Caco-2 (cell line): ENCODE measurements around the gene STX8. TPM values are rescaled to one million over a fixed set of nuclear protein-coding genes. Genes with fewer than 3 reads are reported as not detected.

Experiments
- BruUV-seq: library from RNA; stranded (reverse); fragments of 400-500 nt; replicated peaks from 2 replicates; lab custom pipeline; 2021; lab: Mats Ljungman, UMichigan
- CTCF ChIA-PET: fragments of 300-600 bp; sonication (Branson Sonifier 250); formaldehyde crosslinking; loops from one replicate; lab custom pipeline; 2022; ENCODE audit warnings: antibody characterized with exemption; lab: Charles Lee
- POLR2A ChIA-PET: fragments of 300-600 bp; sonication (Branson Sonifier 250); formaldehyde crosslinking; loops from one replicate; lab custom pipeline; 2022; ENCODE audit warnings: antibody characterized with exemption; lab: Charles Lee
- DNase-seq, 2 experiments: peaks; one replicate each; pipeline versions ENCODE4 v3.0.0 to v3.0.0-alpha.2; 2020 to 2022
- H3K27me3 ChIP-seq: replicated peaks from 2 replicates; pipeline ENCODE4 v1.6.0; 2011; ENCODE audit warnings: low read length; ENCODE audit not compliant: control insufficient read depth, insufficient read depth
- H3K36me3 ChIP-seq: 2 replicates; pipeline ENCODE4 v1.5.1; 2011; ENCODE audit warnings: low read length; ENCODE audit not compliant: control insufficient read depth, insufficient read depth
- H3K4me1 ChIP-seq: fragments of 250-450 bp; sonication (Bioruptor Pico); 2 replicates; pipeline ENCODE4 v1.5.1; 2020; ENCODE audit warnings: mild to moderate bottlenecking
- H3K4me3 ChIP-seq: 2 replicates; pipeline ENCODE4 v1.5.1; 2011; ENCODE audit warnings: low read depth, mild to moderate bottlenecking, control low read depth, low read length
- H3K9me3 ChIP-seq: fragments of 250-450 bp; sonication (Bioruptor Pico); 2 replicates; pipeline ENCODE4 v1.5.1; 2020; ENCODE audit warnings: mild to moderate bottlenecking, moderate library complexity
- H3K27ac Mint-ChIP-seq: one replicate; pipeline ENCODE4 v1.8.0; 2022; ENCODE audit warnings: mixed read lengths; ENCODE audit not compliant: unreplicated experiment
- H3K27me3 Mint-ChIP-seq: one replicate; pipeline ENCODE4 v1.8.0; 2022; ENCODE audit warnings: mixed read lengths; ENCODE audit not compliant: insufficient read depth, unreplicated experiment
- H3K36me3 Mint-ChIP-seq: one replicate; pipeline ENCODE4 v1.8.0; 2022; ENCODE audit warnings: mild to moderate bottlenecking, mixed read lengths; ENCODE audit not compliant: insufficient read depth, unreplicated experiment
- H3K4me1 Mint-ChIP-seq: one replicate; pipeline ENCODE4 v1.8.0; 2022; ENCODE audit warnings: low read depth, mixed read lengths; ENCODE audit not compliant: unreplicated experiment
- H3K4me3 Mint-ChIP-seq: one replicate; pipeline ENCODE4 v1.8.0; 2022; ENCODE audit warnings: mild to moderate bottlenecking, moderate library complexity, mixed read lengths; ENCODE audit not compliant: unreplicated experiment
- H3K9me3 Mint-ChIP-seq: one replicate; pipeline ENCODE4 v1.8.0; 2022; ENCODE audit warnings: mixed read lengths; ENCODE audit not compliant: unreplicated experiment
- CTCF ChIP-seq, 2 experiments: fragments of 200-600 bp in 1 of 2; IDR thresholded peaks; 1 replicate in 1 of 2; 2 replicates in 1 of 2; pipeline versions ENCODE4 v1.5.1 to v1.8.0; 2011 to 2022; ENCODE audit warnings: antibody characterized with exemption in 1 of 2, control low read depth in 1 of 2, inconsistent platforms in 1 of 2, low read depth in 1 of 2, low read length in 1 of 2, mild to moderate bottlenecking in 1 of 2, moderate library complexity in 1 of 2; ENCODE audit not compliant: insufficient read depth in 1 of 2, severe bottlenecking in 1 of 2, unreplicated experiment in 1 of 2
- intact Hi-C: fragments of 100-400 bp; cut with micrococcal nuclease; formaldehyde crosslinking; loops from one replicate; pipeline ENCODE4 v1.10.0; 2022; ENCODE audit not compliant: unreplicated experiment
- total RNA-seq: library from RNA; stranded (reverse); gene quantifications from 2 replicates; pipeline ENCODE4 v1.2.3, GENCODE V29; 2022

STX8 gene
- total RNA-seq, 1 experiment from 2014 or later, result 22.6 TPM

- H3K27me3 ChIP-seq, result no peaks in the 10 kb centered on the region
- peak in 1 of 2 experiments; percentile 14 for DNase-seq
- Mint-ChIP-seq H3K36me3 (no peaks in the 10 kb centered on the region), H3K4me1 (no peaks in the 10 kb centered on the region), H3K27ac (no peak overlapping the region), H3K27me3 (no peaks in the 10 kb centered on the region), H3K4me3 (no peak overlapping the region), H3K9me3 (no peaks in the 10 kb centered on the region)
- TF ChIP-seq CTCF (IDR thresholded peaks at IDR 0.05; ENCODE audit: insufficient read depth in 1 of 2, low read depth in 1 of 2, low read length in 1 of 2, severe bottlenecking in 1 of 2, unreplicated experiment in 1 of 2), result peak; percentile 21 to 29
- no peaks in the 10 kb centered on the region for H3K9me3 ChIP-seq
- no peak overlapping the region for H3K4me3 ChIP-seq
- no peaks in the 10 kb centered on the region for H3K36me3 ChIP-seq
- CTCF ChIA-PET, result interaction anchor here (0.7 to 1.1 kb wide), 3 partner anchors 16 to 818 kb away, joined by 3 to 8 read pairs (median 5); no protein-coding TSS in a partner anchor
- intact Hi-C loops, result loop anchor here (5.0 kb wide), 1 partner anchor 530 kb away; no protein-coding TSS in a partner anchor
- no TSS peak for BruUV-seq
- H3K4me1 ChIP-seq, result no peaks in the 10 kb centered on the region
- POLR2A ChIA-PET, result no interaction called here
Observed at GRCh38 chr17:9522074-9522473, 53.5 kb downstream of the STX8 start.

DNA sequence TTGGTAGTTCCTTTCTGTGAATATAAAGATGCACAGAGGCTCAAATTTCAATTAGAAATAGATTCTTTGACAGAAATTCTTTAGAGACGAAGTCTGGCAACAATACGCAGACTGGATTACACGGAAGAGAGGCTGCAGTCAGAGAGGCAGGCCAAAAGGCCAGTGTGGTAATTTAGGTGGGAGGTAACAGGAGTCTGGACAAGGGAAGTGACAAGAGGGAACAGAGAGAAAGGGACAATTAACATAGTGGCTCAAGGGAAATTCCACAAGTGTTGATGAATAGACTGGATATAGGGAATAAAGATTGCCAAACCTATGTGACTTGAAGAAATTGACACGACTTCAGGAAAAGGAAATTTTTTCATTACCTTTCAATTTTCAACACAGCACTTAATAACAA lies 54.6 kb downstream of the STX8 start:
- Mint-ChIP-seq H3K27ac (no peak overlapping the region), H3K36me3 (no peaks in the 10 kb centered on the region), H3K9me3 (no peaks in the 10 kb centered on the region), H3K27me3 (no peaks in the 10 kb centered on the region), H3K4me1 (no peaks in the 10 kb centered on the region), H3K4me3 (no peak overlapping the region)
- intact Hi-C loops, result loop anchor here (5.0 kb wide), 1 partner anchor 529 kb away; no protein-coding TSS in a partner anchor
- Histone ChIP-seq H3K9me3 (no peaks in the 10 kb centered on the region), H3K36me3 (no peaks in the 10 kb centered on the region), H3K27me3 (no peaks in the 10 kb centered on the region), H3K4me3 (no peak overlapping the region), H3K4me1 (no peaks in the 10 kb centered on the region)
- no peak for TF ChIP-seq CTCF (IDR thresholded peaks at IDR 0.05; ENCODE audit: insufficient read depth in 1 of 2, low read depth in 1 of 2, low read length in 1 of 2, severe bottlenecking in 1 of 2, unreplicated experiment in 1 of 2)
- ChIA-PET POLR2A (no interaction called here), CTCF (interaction anchor here (1.1 kb wide), 1 partner anchor 15 kb away, joined by 8 read pairs; no protein-coding TSS in a partner anchor)
- DNase-seq, result no peak
- BruUV-seq, result no TSS peak

DNA sequence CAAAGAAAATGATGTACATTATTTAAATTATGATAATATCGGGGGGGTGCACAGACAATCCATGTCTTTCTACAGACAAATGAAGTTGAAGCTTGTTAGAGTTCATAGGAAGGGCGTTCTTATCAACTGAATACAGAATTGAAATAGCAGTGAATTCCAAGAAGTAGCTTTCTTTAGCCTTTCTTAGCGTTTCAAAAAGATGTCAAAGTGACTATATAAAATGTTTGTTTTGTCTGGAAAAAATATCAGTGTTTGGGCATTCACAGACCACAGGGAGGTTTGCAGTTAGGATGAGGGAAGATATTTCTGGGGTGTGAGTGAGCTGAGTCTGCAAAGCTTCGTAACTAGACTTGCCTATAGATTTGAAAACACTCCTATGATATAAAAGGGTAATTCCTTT lies 55.0 kb downstream of the STX8 start:
- Mint-ChIP-seq H3K4me3 (no peak overlapping the region), H3K27me3 (no peaks in the 10 kb centered on the region), H3K9me3 (no peaks in the 10 kb centered on the region), H3K4me1 (no peaks in the 10 kb centered on the region), H3K36me3 (no peaks in the 10 kb centered on the region), H3K27ac (no peak overlapping the region)
- BruUV-seq, result no TSS peak
- H3K4me3 ChIP-seq, result no peak overlapping the region
- no peaks in the 10 kb centered on the region for H3K4me1 ChIP-seq
- no peaks in the 10 kb centered on the region for H3K27me3 ChIP-seq
- H3K9me3 ChIP-seq, result no peaks in the 10 kb centered on the region
- intact Hi-C loops, result loop anchor here (5.0 kb wide), 1 partner anchor 528 kb away; no protein-coding TSS in a partner anchor
- TF ChIP-seq CTCF (IDR thresholded peaks at IDR 0.05; ENCODE audit: insufficient read depth in 1 of 2, low read depth in 1 of 2, low read length in 1 of 2, severe bottlenecking in 1 of 2, unreplicated experiment in 1 of 2), result no peak
- DNase-seq, result no peak
- ChIA-PET POLR2A (no interaction called here), CTCF (no interaction called here)
- no peaks in the 10 kb centered on the region for H3K36me3 ChIP-seq
